Measurements from ENCODE around the gene ITPKC. TPM values are rescaled to one million over a fixed set of nuclear protein-coding genes. Genes with fewer than 3 reads are reported as not detected.

Gene ITPKC
- total RNA-seq (2014; rRNA removed; shearing (Covaris generic)) (9.8 and 12.6 TPM in 2 replicates), polyA plus RNA-seq (2016; fragmentation: Nextera tagmentation; extraction: Ambion mirVana) (5.3 and 5.4 TPM in 2 replicates)
- long read RNA-seq: 0 reads

DNA sequence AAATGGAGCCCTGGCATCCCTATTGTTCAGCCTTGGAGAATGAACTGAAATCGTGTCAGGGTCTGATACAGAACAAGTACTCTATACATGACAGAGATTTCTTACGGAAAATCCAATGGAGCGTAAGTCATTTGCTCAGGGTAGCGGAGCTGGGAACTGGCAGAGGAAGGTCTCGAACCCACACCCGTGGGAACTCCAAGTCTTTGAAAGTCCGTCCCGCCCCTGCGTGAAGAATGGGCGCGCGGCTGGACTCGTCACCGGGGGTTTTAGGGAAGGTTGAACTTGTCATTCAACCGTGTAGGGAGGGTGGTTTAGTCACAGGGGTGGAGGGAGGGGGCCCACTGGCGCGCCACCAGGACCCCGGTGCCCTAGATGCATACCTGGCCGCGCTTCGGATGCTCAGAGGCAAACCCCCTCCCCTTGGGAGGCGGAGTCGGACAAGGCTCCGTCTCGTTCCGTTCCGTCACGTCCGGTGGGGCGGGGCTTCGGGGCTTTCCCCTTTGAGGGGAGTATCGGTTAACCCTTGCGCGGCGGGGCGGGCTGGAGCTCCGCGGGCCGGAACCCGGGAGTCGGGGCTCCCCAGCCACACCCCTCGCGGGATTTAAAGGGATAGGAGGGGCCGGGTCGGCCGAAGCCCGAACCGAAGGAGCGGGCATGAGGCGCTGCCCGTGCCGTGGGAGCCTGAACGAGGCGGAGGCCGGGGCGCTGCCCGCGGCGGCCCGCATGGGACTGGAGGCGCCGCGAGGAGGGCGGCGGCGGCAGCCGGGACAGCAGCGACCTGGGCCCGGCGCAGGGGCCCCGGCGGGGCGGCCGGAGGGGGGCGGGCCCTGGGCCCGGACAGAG, at the start of gene ITPKC, which contains the start of gene COQ8B:
Gene ITPKC (plus strand): TSS at position 631 of the 843 bp plus-strand sequence. CDS start 24 bp downstream, at position 655.
Gene COQ8B (minus strand): TSS at position 405 of the 843 bp plus-strand sequence. CDS start 2,254 bp downstream, outside the sequence.
- Histone ChIP-seq H3K27me3 (ENCODE audit: insufficient read depth) (no peaks in the 10 kb centered on the region), H3K79me2 (replicated peaks; ENCODE audit: insufficient read depth) (peaks cover 38% of the 10 kb centered on the region), H3K27ac (ENCODE audit: low read depth) (peak within 1 kb of the TSS; percentile 98)

DNA sequence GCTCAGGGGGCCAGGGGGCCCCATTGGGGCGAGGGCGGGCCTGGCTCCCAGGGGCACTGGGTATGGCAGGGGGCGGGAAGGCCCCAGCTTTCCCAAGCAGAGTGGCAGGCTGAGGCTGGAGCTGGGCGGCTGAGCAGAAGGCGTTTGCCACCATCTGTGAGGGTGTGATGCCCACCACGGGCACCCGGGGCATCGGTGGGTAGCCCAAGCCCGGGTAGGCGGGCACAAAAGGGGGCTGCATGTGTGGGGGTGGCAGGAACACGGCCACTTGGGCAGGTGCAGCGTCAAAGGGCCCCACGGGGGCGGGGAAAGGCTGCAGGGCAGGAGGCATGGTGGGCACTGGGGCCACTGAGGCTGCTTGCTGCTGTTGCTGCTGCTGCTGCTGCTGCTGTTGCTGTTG, 49.3 kb upstream of the ITPKC start:
- Histone ChIP-seq H3K36me3 (ENCODE audit: insufficient read depth) (peaks cover 8% of the 10 kb centered on the region; the same call in 1 of the 2 replicates), H3K79me2 (replicated peaks; ENCODE audit: insufficient read depth) (no peaks in the 10 kb centered on the region), H2AFZ (no peak overlapping the region), H3F3A (replicated peaks; ENCODE audit: low read depth) (no peaks in the 10 kb centered on the region), H3K4me2 (no peak overlapping the region), H3K27ac (ENCODE audit: low read depth) (no peak overlapping the region), H4K20me1 (replicated peaks; ENCODE audit: insufficient read depth) (no peaks in the 10 kb centered on the region), H3K4me1 (ENCODE audit: insufficient read depth) (peaks cover 5% of the 10 kb centered on the region; the same call in 1 of the 2 replicates), H3K9me2 (ENCODE audit: insufficient read depth) (no peaks in the 10 kb centered on the region), H3K4me3 (no peak overlapping the region), H3K27me3 (ENCODE audit: insufficient read depth) (no peaks in the 10 kb centered on the region)
- no peak for ATAC-seq
- no peak overlapping the region for H3K4me3 Mint-ChIP-seq
- peaks cover 4% of the 10 kb centered on the region; the same call in 2 of the 3 replicates for H3K4me1 Mint-ChIP-seq
- peaks cover 10% of the 10 kb centered on the region for H3K27me3 Mint-ChIP-seq (ENCODE audit: insufficient read depth, low read depth, poor library complexity)
- H3K27ac Mint-ChIP-seq: no peak overlapping the region
- DNase-seq (ENCODE audit: low spot score): no peak
- peaks cover 28% of the 10 kb centered on the region for H3K36me3 Mint-ChIP-seq (ENCODE audit: low read depth)
- H3K9me3 Mint-ChIP-seq: no peaks in the 10 kb centered on the region
- TF ChIP-seq, protein P1, sequence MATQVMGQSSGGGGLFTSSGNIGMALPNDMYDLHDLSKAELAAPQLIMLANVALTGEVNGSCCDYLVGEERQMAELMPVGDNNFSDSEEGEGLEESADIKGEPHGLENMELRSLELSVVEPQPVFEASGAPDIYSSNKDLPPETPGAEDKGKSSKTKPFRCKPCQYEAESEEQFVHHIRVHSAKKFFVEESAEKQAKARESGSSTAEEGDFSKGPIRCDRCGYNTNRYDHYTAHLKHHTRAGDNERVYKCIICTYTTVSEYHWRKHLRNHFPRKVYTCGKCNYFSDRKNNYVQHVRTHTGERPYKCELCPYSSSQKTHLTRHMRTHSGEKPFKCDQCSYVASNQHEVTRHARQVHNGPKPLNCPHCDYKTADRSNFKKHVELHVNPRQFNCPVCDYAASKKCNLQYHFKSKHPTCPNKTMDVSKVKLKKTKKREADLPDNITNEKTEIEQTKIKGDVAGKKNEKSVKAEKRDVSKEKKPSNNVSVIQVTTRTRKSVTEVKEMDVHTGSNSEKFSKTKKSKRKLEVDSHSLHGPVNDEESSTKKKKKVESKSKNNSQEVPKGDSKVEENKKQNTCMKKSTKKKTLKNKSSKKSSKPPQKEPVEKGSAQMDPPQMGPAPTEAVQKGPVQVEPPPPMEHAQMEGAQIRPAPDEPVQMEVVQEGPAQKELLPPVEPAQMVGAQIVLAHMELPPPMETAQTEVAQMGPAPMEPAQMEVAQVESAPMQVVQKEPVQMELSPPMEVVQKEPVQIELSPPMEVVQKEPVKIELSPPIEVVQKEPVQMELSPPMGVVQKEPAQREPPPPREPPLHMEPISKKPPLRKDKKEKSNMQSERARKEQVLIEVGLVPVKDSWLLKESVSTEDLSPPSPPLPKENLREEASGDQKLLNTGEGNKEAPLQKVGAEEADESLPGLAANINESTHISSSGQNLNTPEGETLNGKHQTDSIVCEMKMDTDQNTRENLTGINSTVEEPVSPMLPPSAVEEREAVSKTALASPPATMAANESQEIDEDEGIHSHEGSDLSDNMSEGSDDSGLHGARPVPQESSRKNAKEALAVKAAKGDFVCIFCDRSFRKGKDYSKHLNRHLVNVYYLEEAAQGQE (IDR thresholded peaks at IDR 0.05; ENCODE audit: unreplicated experiment): no peak
- TF ChIP-seq EZH2 (IDR thresholded peaks at IDR 0.05; ENCODE audit: low read depth, unreplicated experiment): no peak

More for the DNA sequence above, at the start of gene ITPKC, which contains the start of gene COQ8B:
- peaks cover 10% of the 10 kb centered on the region for H3K27me3 Mint-ChIP-seq (ENCODE audit: insufficient read depth, low read depth, poor library complexity)
- H3K9me2 ChIP-seq (ENCODE audit: insufficient read depth): no peaks in the 10 kb centered on the region
- H3K36me3 ChIP-seq (ENCODE audit: insufficient read depth): peaks cover 6% of the 10 kb centered on the region; the same call in 1 of the 2 replicates
- H4K20me1 ChIP-seq (replicated peaks; ENCODE audit: insufficient read depth): peaks cover 10% of the 10 kb centered on the region; the same call in 1 of the 2 replicates
- peak within 1 kb of the TSS; percentile 82 for H2AFZ ChIP-seq
- peak within 1 kb of the TSS; percentile 96 for H3K27ac Mint-ChIP-seq
- peaks cover 15% of the 10 kb centered on the region; the same call in 1 of the 2 replicates for H3F3A ChIP-seq (replicated peaks; ENCODE audit: low read depth)
- peak; percentile 91 for TF ChIP-seq CREB1 (CRISPR knock-in tag; IDR thresholded peaks at IDR 0.05; ENCODE audit: low read depth)
- TF ChIP-seq, protein P2, sequence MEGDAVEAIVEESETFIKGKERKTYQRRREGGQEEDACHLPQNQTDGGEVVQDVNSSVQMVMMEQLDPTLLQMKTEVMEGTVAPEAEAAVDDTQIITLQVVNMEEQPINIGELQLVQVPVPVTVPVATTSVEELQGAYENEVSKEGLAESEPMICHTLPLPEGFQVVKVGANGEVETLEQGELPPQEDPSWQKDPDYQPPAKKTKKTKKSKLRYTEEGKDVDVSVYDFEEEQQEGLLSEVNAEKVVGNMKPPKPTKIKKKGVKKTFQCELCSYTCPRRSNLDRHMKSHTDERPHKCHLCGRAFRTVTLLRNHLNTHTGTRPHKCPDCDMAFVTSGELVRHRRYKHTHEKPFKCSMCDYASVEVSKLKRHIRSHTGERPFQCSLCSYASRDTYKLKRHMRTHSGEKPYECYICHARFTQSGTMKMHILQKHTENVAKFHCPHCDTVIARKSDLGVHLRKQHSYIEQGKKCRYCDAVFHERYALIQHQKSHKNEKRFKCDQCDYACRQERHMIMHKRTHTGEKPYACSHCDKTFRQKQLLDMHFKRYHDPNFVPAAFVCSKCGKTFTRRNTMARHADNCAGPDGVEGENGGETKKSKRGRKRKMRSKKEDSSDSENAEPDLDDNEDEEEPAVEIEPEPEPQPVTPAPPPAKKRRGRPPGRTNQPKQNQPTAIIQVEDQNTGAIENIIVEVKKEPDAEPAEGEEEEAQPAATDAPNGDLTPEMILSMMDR (conservative IDR thresholded peaks at IDR 0.05; ENCODE audit: low read depth in 2 of 2): no peak
- TF ChIP-seq POLR2AphosphoS5 (IDR thresholded peaks at IDR 0.05; ENCODE audit: low read depth): peak; percentile 75
- TF ChIP-seq, protein P3, sequence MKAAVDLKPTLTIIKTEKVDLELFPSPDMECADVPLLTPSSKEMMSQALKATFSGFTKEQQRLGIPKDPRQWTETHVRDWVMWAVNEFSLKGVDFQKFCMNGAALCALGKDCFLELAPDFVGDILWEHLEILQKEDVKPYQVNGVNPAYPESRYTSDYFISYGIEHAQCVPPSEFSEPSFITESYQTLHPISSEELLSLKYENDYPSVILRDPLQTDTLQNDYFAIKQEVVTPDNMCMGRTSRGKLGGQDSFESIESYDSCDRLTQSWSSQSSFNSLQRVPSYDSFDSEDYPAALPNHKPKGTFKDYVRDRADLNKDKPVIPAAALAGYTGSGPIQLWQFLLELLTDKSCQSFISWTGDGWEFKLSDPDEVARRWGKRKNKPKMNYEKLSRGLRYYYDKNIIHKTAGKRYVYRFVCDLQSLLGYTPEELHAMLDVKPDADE (IDR thresholded peaks at IDR 0.05): peak; percentile 31; the same call in 1 of the 2 replicates
- peak; percentile 100 for DNase-seq (ENCODE audit: low spot score)
- no peaks in the 10 kb centered on the region for H3K9me3 Mint-ChIP-seq
- H3K4me3 Mint-ChIP-seq: peak within 1 kb of the TSS; percentile 93
- H3K4me1 Mint-ChIP-seq: peaks cover 25% of the 10 kb centered on the region
- H3K4me1 ChIP-seq (ENCODE audit: insufficient read depth): peaks cover 22% of the 10 kb centered on the region
- ATAC-seq: peak; percentile 54
- peak within 1 kb of the TSS; percentile 99 for H3K4me3 ChIP-seq
- peak within 1 kb of the TSS; percentile 96 for H3K4me2 ChIP-seq
- peaks cover 17% of the 10 kb centered on the region for H3K36me3 Mint-ChIP-seq (ENCODE audit: low read depth)

Data from GM23338 (cell line).